KMS-11 (cell line): ENCODE measurements around the gene MKX.

ENCODE experiments used
- H2AFZ ChIP-seq: fragments of 200-600 bp; sonication (generic); 2 replicates; pipeline ENCODE4 v1.6.1; 2016; ENCODE audit warnings: antibody characterized with exemption, mixed run types, low read depth
- H3K27ac ChIP-seq: fragments of 200-600 bp; sonication (generic); 2 replicates; pipeline ENCODE4 v1.6.1; 2016; ENCODE audit warnings: mild to moderate bottlenecking, mixed run types
- H3K27me3 ChIP-seq: fragments of 200-600 bp; sonication (generic); 2 replicates; pipeline ENCODE4 v1.6.1; 2017; ENCODE audit warnings: mild to moderate bottlenecking, low read depth, mixed run types, moderate library complexity; ENCODE audit not compliant: insufficient read depth
- H3K36me3 ChIP-seq: fragments of 200-600 bp; sonication (generic); 2 replicates; pipeline ENCODE4 v1.6.1; 2017; ENCODE audit warnings: mild to moderate bottlenecking, mixed run types; ENCODE audit not compliant: insufficient read depth
- H3K4me1 ChIP-seq: fragments of 200-600 bp; sonication (generic); 2 replicates; pipeline ENCODE4 v1.6.1; 2016; ENCODE audit warnings: mild to moderate bottlenecking, low read depth, mixed run types; ENCODE audit not compliant: poor library complexity, severe bottlenecking
- H3K4me2 ChIP-seq: fragments of 200-600 bp; sonication (generic); 2 replicates; pipeline ENCODE4 v1.7.0; 2016; ENCODE audit warnings: mild to moderate bottlenecking, mixed run types
- H3K4me3 ChIP-seq: fragments of 200-600 bp; sonication (generic); IDR thresholded peaks from 2 replicates; pipeline ENCODE4 v1.6.1; 2017; ENCODE audit warnings: low read depth, low read length, mixed read lengths; ENCODE audit not compliant: insufficient read depth
- H3K79me2 ChIP-seq: fragments of 200-600 bp; sonication (generic); 2 replicates; pipeline ENCODE4 v1.6.1; 2016; ENCODE audit warnings: low read depth, mixed run types; ENCODE audit not compliant: insufficient read depth
- H3K9ac ChIP-seq: fragments of 200-600 bp; sonication (generic); 2 replicates; pipeline ENCODE4 v1.6.1; 2016; ENCODE audit warnings: mild to moderate bottlenecking, mixed run types
- H4K20me1 ChIP-seq: fragments of 200-600 bp; sonication (generic); 2 replicates; pipeline ENCODE4 v1.6.1; 2016; ENCODE audit warnings: mild to moderate bottlenecking, mixed run types; ENCODE audit not compliant: insufficient read depth
- TF ChIP-seq, protein P1 (sequence below): fragments of 200-600 bp; sonication (generic); conservative IDR thresholded peaks from 2 replicates; pipeline ENCODE4 v1.6.1; 2017; ENCODE audit warnings: low read depth, mild to moderate bottlenecking, antibody characterized with exemption, low read length, moderate library complexity, mixed read lengths

Gene MKX

DNA sequence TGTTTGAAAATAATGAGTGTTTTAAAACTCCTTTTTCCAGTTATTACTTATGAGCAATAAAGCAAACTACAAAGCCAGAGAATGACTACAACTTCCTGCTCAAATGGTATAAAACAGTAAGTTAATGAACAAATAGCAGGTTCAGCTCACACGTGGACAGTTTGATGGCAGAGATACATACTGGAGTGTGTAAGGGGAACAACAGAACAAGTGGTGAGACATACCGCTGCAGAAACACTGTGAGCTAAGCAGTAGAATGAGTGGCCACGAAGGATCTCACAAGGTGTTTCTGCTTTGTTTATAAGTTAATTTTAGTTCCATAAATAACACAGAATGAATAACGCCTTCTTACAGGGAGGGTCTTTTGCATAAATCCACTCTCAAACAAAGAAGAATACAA lies 3.0 kb upstream of the MKX start:
- Histone ChIP-seq H3K79me2 (no peaks in the 10 kb centered on the region), H3K36me3 (no peaks in the 10 kb centered on the region), H3K4me1 (no peaks in the 10 kb centered on the region), H4K20me1 (no peaks in the 10 kb centered on the region), H3K27me3 (peaks cover 8% of the 10 kb centered on the region; the same call in 1 of the 2 replicates), H3K9ac (no peak overlapping the region), H3K4me3 (no peak overlapping the region), H2AFZ (no peak overlapping the region), H3K4me2 (no peak overlapping the region), H3K27ac (no peak overlapping the region)
- TF ChIP-seq, protein P1, sequence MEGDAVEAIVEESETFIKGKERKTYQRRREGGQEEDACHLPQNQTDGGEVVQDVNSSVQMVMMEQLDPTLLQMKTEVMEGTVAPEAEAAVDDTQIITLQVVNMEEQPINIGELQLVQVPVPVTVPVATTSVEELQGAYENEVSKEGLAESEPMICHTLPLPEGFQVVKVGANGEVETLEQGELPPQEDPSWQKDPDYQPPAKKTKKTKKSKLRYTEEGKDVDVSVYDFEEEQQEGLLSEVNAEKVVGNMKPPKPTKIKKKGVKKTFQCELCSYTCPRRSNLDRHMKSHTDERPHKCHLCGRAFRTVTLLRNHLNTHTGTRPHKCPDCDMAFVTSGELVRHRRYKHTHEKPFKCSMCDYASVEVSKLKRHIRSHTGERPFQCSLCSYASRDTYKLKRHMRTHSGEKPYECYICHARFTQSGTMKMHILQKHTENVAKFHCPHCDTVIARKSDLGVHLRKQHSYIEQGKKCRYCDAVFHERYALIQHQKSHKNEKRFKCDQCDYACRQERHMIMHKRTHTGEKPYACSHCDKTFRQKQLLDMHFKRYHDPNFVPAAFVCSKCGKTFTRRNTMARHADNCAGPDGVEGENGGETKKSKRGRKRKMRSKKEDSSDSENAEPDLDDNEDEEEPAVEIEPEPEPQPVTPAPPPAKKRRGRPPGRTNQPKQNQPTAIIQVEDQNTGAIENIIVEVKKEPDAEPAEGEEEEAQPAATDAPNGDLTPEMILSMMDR, result no peak

DNA sequence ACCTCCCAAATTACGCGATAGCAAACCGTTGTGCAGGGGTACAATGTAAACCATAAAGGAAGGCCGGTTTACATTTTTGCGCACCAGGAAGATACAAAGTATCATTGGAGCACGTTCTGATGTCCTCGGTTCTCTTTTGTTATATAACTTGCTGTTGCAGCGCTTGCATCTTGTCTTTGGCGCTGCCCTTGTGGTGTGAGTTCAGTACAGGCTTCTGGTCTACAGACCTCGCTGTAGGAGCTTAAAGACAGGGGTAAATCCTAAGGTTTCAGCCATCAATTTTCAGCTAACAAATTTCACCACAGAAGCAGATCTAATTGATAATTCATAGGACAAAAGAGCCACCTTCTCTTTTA lies 1.5 kb upstream of the MKX start:
- Histone ChIP-seq H3K4me1 (no peaks in the 10 kb centered on the region), H3K9ac (no peak overlapping the region), H3K27ac (no peak overlapping the region), H4K20me1 (no peaks in the 10 kb centered on the region), H2AFZ (no peak overlapping the region), H3K4me3 (no peak overlapping the region), H3K36me3 (no peaks in the 10 kb centered on the region), H3K79me2 (no peaks in the 10 kb centered on the region), H3K4me2 (no peak overlapping the region), H3K27me3 (peaks cover 9% of the 10 kb centered on the region; the same call in 1 of the 2 replicates)
- TF ChIP-seq, protein P1, result no peak

DNA sequence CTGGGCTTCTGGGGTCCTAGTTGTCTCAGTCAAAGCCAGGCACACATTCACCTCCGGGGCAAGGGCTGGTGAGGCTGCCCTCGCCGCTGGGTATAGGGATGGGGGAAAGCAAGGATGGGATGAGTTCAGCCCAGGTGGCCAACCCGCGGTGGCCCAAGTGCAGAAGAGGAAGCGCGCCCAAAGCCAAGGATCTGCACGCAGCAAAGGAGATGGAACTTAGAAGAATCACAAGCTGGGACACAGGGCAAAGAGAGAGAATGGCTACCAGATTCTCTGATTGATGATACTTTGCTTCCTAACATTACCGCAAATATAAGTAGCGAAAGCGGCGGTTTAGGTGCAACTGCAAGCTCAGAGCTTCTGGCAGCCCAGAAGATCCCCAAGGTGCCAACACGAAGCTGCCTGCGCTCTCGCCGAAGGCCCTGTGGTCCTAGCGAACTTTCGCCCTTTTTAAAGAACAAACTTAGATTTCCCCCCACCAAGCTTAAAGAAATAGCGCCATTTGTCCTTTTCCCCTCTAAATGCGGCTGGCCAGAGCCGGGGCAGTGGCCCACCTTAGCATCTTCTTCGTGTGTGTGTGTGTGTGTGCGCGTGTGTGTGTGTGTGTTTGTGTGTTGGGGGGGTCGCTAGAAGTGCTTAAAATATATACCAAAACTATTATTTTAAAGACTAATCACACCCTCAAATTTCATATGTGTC lies 927 bp upstream of the MKX start:
- Histone ChIP-seq H3K4me2 (no peak overlapping the region), H4K20me1 (no peaks in the 10 kb centered on the region), H3K9ac (no peak overlapping the region), H2AFZ (no peak overlapping the region), H3K4me1 (peaks cover 5% of the 10 kb centered on the region), H3K27me3 (peaks cover 9% of the 10 kb centered on the region; the same call in 1 of the 2 replicates), H3K27ac (no peak overlapping the region), H3K36me3 (no peaks in the 10 kb centered on the region), H3K4me3 (no peak overlapping the region), H3K79me2 (no peaks in the 10 kb centered on the region)
- TF ChIP-seq, protein P1, result no peak

DNA sequence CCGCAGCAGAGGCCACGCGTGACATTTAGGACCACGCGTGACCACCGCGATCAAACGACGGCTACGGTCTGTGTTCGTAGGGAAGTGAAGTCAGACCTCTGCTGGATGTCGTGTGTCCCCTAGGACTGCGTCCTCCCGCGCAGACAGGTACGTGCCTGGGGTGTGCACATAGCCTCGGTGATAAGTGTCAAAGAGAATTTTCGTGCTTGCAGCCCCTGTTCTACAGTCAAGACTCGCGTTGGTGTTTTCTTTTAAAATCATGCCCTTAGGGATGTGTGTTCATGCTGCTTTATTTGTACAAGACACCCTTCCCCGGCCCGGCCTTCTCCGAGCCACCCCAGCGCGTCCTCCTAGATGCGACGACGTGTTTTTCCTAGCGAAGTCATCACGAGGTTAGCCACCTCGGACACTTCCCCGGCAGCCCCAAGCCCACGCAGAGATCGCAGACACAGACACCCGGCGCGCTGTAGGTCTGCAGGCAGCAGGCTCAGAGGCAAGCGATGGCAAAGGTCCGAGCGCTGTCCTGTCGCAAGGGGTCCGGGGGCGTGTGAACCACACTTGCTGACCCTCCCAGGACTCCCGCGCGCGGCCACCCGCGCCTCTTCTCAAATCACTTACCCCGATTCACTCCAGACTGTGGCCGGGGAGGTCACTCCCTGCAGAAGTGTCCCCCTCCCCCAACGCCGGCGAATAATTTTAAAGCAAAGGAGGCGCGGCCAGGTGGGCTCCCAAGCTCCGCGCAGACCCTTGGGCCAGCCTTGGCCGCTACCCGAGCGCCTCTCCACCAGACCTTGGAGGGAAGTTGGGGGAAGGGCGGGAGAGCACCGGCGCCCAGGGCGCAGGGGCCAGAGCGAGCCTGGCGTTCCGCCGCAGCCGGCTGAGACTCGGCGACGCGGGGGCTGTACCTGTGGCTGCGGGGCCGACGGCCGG lies 552 bp downstream of the MKX start:
- Histone ChIP-seq H3K9ac (no peak overlapping the region), H3K4me1 (peaks cover 6% of the 10 kb centered on the region), H2AFZ (peak overlapping the region; percentile 100), H3K4me3 (no peak overlapping the region), H3K79me2 (no peaks in the 10 kb centered on the region), H3K4me2 (peak overlapping the region; percentile 100), H3K27ac (no peak overlapping the region), H3K36me3 (no peaks in the 10 kb centered on the region), H3K27me3 (peaks cover 9% of the 10 kb centered on the region; the same call in 1 of the 2 replicates), H4K20me1 (no peaks in the 10 kb centered on the region)
- TF ChIP-seq, protein P1, result no peak
